Measurements from ENCODE around the gene SMIM1. TPM values are rescaled to one million over a fixed set of nuclear protein-coding genes. Genes with fewer than 3 reads are reported as not detected.

The SMIM1 gene
- total RNA-seq, 1 donor from 2014 or later: 15.1 TPM

GRCh38 chr1:3788756-3789420, 16.3 kb downstream of the SMIM1 start:
- no peak for DNase-seq (ENCODE audit: extremely low spot score, unreplicated experiment)
- H3K9me3 Mint-ChIP-seq: no peaks in the 10 kb centered on the region
- no peak overlapping the region for H3K4me3 Mint-ChIP-seq
- TF ChIP-seq CTCF (conservative IDR thresholded peaks at IDR 0.05): no peak
- peaks cover 8% of the 10 kb centered on the region for H3K36me3 Mint-ChIP-seq
- H3K4me1 Mint-ChIP-seq (ENCODE audit: unreplicated experiment): peaks cover 6% of the 10 kb centered on the region
- H3K27ac Mint-ChIP-seq: no peak overlapping the region
- no peaks in the 10 kb centered on the region for H3K27me3 Mint-ChIP-seq

DNA sequence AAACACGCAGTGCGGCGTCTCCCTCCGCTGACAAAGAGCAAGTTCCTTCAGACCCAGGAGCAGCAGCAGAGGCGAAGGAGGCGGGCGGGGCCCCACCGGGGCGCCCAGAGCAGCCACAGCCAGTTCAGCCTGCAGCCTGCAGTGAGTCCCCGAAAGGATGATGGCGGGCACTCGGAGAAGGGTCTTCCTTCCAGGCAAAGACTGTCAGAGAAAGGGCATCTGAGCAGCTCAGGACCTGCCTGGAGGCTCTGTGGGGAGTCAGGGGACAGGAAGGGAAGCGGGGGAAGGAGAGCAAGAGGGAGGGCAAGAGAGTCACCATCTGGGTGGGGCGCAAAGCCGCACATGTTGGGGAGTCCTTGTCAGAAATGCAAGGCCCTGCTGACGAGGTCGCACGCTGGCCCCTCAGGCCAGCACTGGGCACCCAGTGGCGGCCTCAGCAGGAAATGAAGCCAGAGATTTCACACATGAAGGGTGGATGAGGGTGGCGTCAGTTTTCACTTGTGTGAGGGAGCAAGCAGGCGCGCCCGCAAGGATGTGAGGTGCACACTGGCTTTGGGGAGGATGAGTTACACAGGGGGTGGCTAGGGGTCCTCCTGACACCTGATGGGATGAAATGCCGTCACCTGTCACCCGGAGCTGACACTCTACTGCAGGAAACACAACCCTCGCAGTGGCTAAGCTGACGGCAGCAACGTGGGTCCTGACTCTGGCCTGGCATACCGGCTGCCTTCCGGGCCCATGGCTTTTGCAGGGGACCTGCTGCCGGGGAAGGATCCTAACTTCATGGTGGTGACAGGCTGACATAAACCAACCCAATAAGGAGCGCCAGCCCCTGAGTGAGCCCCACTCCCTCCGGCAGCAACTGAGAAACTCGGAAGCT, 17.1 kb downstream of the SMIM1 start:
- Mint-ChIP-seq H3K27me3 (no peaks in the 10 kb centered on the region), H3K36me3 (peaks cover 3% of the 10 kb centered on the region), H3K27ac (no peak overlapping the region), H3K9me3 (no peaks in the 10 kb centered on the region), H3K4me3 (no peak overlapping the region), H3K4me1 (ENCODE audit: unreplicated experiment) (peaks cover 7% of the 10 kb centered on the region)
- no peak for TF ChIP-seq CTCF (conservative IDR thresholded peaks at IDR 0.05)
- DNase-seq (ENCODE audit: extremely low spot score, unreplicated experiment): no peak

- no peak for TF ChIP-seq CTCF (conservative IDR thresholded peaks at IDR 0.05)
- Mint-ChIP-seq H3K4me3 (no peak overlapping the region), H3K4me1 (ENCODE audit: unreplicated experiment) (peaks cover 13% of the 10 kb centered on the region), H3K9me3 (no peaks in the 10 kb centered on the region), H3K27me3 (no peaks in the 10 kb centered on the region), H3K27ac (no peak overlapping the region), H3K36me3 (peaks cover under 1% of the 10 kb centered on the region)
- DNase-seq (ENCODE audit: extremely low spot score, unreplicated experiment): no peak
Observed at GRCh38 chr1:3790500-3790923, 18.0 kb downstream of the SMIM1 start.

- no peak for TF ChIP-seq CTCF (conservative IDR thresholded peaks at IDR 0.05)
- DNase-seq (ENCODE audit: extremely low spot score, unreplicated experiment): no peak
- no peaks in the 10 kb centered on the region for H3K36me3 Mint-ChIP-seq
- no peak overlapping the region for H3K4me3 Mint-ChIP-seq
- peaks cover 13% of the 10 kb centered on the region for H3K4me1 Mint-ChIP-seq (ENCODE audit: unreplicated experiment)
- H3K27ac Mint-ChIP-seq: no peak overlapping the region
- no peaks in the 10 kb centered on the region for H3K9me3 Mint-ChIP-seq
- H3K27me3 Mint-ChIP-seq: no peaks in the 10 kb centered on the region
Observed at GRCh38 chr1:3790952-3791351, 18.4 kb downstream of the SMIM1 start.

DNA sequence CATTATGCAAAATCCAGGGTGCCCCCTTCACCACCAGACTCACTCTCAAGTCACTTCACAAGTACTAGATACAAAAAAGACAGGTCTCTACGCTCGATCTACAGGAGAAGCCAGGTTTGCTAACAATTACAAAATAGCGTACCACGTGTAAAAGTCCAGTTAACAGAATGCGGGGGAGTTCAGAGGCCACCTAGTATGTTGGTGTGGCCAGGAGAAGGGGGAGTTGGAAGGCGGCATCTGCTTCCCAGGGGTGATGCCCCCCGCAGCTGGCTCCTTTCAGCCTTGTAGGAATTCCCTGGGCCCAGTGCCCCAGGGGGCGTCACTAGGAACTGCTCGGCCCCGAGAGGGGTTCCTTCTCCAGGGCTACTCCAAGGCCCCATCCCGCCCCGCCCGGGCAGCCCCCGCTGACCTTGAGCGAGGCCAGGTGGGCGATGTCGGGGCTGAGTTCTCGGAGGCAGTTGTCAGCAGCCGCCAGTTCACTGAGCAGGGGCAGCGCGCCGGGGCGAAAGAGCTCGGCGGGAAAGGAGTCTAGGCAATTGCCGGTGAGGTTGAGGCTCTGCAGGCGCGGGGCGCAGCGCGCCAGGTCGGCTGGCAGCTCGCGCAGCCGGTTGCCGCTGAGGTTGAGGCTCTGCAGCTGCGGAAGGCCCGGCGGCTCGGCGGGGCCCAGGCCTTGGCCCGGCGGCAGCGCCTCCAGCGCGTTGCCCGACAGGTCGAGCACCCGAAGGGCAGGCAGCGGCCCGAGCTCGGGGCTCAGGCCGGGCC, 23.1 kb downstream of the SMIM1 start:
- H3K27ac Mint-ChIP-seq: peak overlapping the region; percentile 73
- H3K27me3 Mint-ChIP-seq: peaks cover 5% of the 10 kb centered on the region
- no peaks in the 10 kb centered on the region for H3K9me3 Mint-ChIP-seq
- no peak for DNase-seq (ENCODE audit: extremely low spot score, unreplicated experiment)
- H3K4me1 Mint-ChIP-seq (ENCODE audit: unreplicated experiment): peaks cover 21% of the 10 kb centered on the region
- H3K36me3 Mint-ChIP-seq: no peaks in the 10 kb centered on the region
- peak overlapping the region; percentile 93 for H3K4me3 Mint-ChIP-seq
- no peak for TF ChIP-seq CTCF (conservative IDR thresholded peaks at IDR 0.05)

Data from type B pancreatic cell (in vitro differentiated cells).